Left ventricle myocardium inferior (tissue), 1 donor: ENCODE measurements around the gene ASTN2. TPM values are rescaled to one million over a fixed set of nuclear protein-coding genes. Genes with fewer than 3 reads are reported as not detected.

ENCODE experiments used
- DNase-seq: peaks from one replicate; pipeline ENCODE4 v3.0.0-alpha.2; 2020
- H3K27ac ChIP-seq: fragments of 200-600 bp; replicated peaks from 2 replicates; pipeline ENCODE4 v1.8.0; 2021
- H3K27me3 ChIP-seq: fragments of 200-600 bp; 2 replicates; pipeline ENCODE4 v1.8.0; 2021; ENCODE audit warnings: low read depth
- H3K36me3 ChIP-seq: fragments of 200-600 bp; 2 replicates; pipeline ENCODE4 v1.8.0; 2021
- H3K4me1 ChIP-seq: fragments of 200-600 bp; 2 replicates; pipeline ENCODE4 v1.8.0; 2021
- H3K4me3 ChIP-seq: fragments of 200-600 bp; 2 replicates; pipeline ENCODE4 v1.8.0; 2021; ENCODE audit warnings: mild to moderate bottlenecking, moderate library complexity
- H3K9me3 ChIP-seq: fragments of 200-600 bp; replicated peaks from 2 replicates; pipeline ENCODE4 v1.8.0; 2021
- CTCF ChIP-seq: fragments of 200-600 bp; IDR thresholded peaks from 2 replicates; pipeline ENCODE4 v1.8.0; 2021; ENCODE audit warnings: antibody characterized with exemption, mild to moderate bottlenecking, borderline replicate concordance
- intact Hi-C: fragments of 100-400 bp; cut with micrococcal nuclease; formaldehyde crosslinking; loops from one replicate; pipeline ENCODE4 v1.11.0; 2022
- total RNA-seq: library from RNA; stranded (reverse); fragmentation: NEBNext Ultra II Directional; extraction: Animal tissue kit (Norgen Biotek cat#: 25700); gene quantifications from one replicate; pipeline ENCODE4 v1.2.1, GENCODE V29; 2021
- donor health status: DM: no; HTN: yes; CAD: no; lungs with severe emphysema.

The ASTN2 gene
- total RNA-seq, 1 donor from 2014 or later, result 6.1 TPM

GRCh38 chr9:117008876-117009275 lies 406.0 kb downstream of the ASTN2 start:
- Histone ChIP-seq H3K27ac (no peak overlapping the region), H3K27me3 (peaks cover 6% of the 10 kb centered on the region), H3K36me3 (no peaks in the 10 kb centered on the region), H3K9me3 (no peaks in the 10 kb centered on the region), H3K4me3 (no peak overlapping the region), H3K4me1 (no peaks in the 10 kb centered on the region)
- no peak for TF ChIP-seq CTCF
- DNase-seq, result no peak
- intact Hi-C loops, result no loop called here

GRCh38 chr9:117008461-117008860 lies 406.4 kb downstream of the ASTN2 start:
- Histone ChIP-seq H3K4me3 (no peak overlapping the region), H3K36me3 (no peaks in the 10 kb centered on the region), H3K9me3 (no peaks in the 10 kb centered on the region), H3K27ac (no peak overlapping the region), H3K4me1 (no peaks in the 10 kb centered on the region), H3K27me3 (peaks cover 6% of the 10 kb centered on the region)
- intact Hi-C loops, result no loop called here
- no peak for DNase-seq
- TF ChIP-seq CTCF, result no peak

GRCh38 chr9:117002686-117003085 lies 412.2 kb downstream of the ASTN2 start:
- intact Hi-C loops, result no loop called here
- Histone ChIP-seq H3K27me3 (peaks cover 3% of the 10 kb centered on the region), H3K9me3 (no peaks in the 10 kb centered on the region), H3K36me3 (no peaks in the 10 kb centered on the region), H3K4me3 (no peak overlapping the region), H3K4me1 (no peaks in the 10 kb centered on the region), H3K27ac (no peak overlapping the region)
- DNase-seq, result no peak
- no peak for TF ChIP-seq CTCF

- TF ChIP-seq CTCF, result no peak
- Histone ChIP-seq H3K4me3 (no peak overlapping the region), H3K27ac (no peak overlapping the region), H3K27me3 (no peaks in the 10 kb centered on the region), H3K9me3 (no peaks in the 10 kb centered on the region), H3K36me3 (no peaks in the 10 kb centered on the region), H3K4me1 (no peaks in the 10 kb centered on the region)
- intact Hi-C loops, result no loop called here
- no peak for DNase-seq
These were observed 414.0 kb downstream of the ASTN2 start for GRCh38 chr9:117000834-117001233.

- no peaks in the 10 kb centered on the region for H3K27me3 ChIP-seq
- DNase-seq, result no peak
- H3K9me3 ChIP-seq, result no peaks in the 10 kb centered on the region
- no peak for TF ChIP-seq CTCF
- H3K4me1 ChIP-seq, result no peaks in the 10 kb centered on the region
- H3K27ac ChIP-seq, result no peak overlapping the region
- no peak overlapping the region for H3K4me3 ChIP-seq
- intact Hi-C loops, result no loop called here
- no peaks in the 10 kb centered on the region for H3K36me3 ChIP-seq
These were observed 414.6 kb downstream of the ASTN2 start for GRCh38 chr9:117000196-117000723.

GRCh38 chr9:116998305-116998704 lies 416.6 kb downstream of the ASTN2 start:
- no peak overlapping the region for H3K27ac ChIP-seq
- no peak for DNase-seq
- no peak for TF ChIP-seq CTCF
- H3K36me3 ChIP-seq, result no peaks in the 10 kb centered on the region
- no peak overlapping the region for H3K4me3 ChIP-seq
- intact Hi-C loops, result no loop called here
- no peaks in the 10 kb centered on the region for H3K9me3 ChIP-seq
- H3K4me1 ChIP-seq, result no peaks in the 10 kb centered on the region
- H3K27me3 ChIP-seq, result no peaks in the 10 kb centered on the region
